ENCODE data around the gene PIP4K2A. TPM values are rescaled to one million over a fixed set of nuclear protein-coding genes. Genes with fewer than 3 reads are reported as not detected.

PIP4K2A gene
- total RNA-seq, 2 experiments from 2014 or later = 108 to 115 TPM

DNA sequence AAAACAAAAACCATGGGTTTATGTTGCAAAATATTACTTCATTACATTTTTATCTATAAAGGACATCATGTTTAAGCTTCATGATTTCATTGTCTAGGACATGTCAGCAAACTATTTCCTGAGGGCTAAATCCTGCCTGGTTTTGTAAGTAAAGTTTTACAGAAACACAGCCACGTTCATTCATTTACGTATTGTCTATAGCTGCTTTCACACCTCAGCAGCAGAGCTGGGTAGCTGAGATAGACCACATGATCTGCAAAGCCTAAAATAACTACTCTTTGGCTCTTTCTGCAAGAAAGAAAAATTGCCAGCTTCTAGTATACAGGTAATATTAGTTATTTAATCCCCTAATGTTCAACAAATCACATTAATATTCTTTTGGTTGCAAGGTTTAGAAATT, 12.7 kb upstream of the PIP4K2A start:
- no peaks in the 10 kb centered on the region for H3K27me3 Mint-ChIP-seq
- no peaks in the 10 kb centered on the region for H3K36me3 Mint-ChIP-seq (ENCODE audit: low read depth)
- TF ChIP-seq, protein P1, sequence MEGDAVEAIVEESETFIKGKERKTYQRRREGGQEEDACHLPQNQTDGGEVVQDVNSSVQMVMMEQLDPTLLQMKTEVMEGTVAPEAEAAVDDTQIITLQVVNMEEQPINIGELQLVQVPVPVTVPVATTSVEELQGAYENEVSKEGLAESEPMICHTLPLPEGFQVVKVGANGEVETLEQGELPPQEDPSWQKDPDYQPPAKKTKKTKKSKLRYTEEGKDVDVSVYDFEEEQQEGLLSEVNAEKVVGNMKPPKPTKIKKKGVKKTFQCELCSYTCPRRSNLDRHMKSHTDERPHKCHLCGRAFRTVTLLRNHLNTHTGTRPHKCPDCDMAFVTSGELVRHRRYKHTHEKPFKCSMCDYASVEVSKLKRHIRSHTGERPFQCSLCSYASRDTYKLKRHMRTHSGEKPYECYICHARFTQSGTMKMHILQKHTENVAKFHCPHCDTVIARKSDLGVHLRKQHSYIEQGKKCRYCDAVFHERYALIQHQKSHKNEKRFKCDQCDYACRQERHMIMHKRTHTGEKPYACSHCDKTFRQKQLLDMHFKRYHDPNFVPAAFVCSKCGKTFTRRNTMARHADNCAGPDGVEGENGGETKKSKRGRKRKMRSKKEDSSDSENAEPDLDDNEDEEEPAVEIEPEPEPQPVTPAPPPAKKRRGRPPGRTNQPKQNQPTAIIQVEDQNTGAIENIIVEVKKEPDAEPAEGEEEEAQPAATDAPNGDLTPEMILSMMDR (IDR thresholded peaks at IDR 0.05) = no peak
- DNase-seq (no peak), ATAC-seq (no peak)
- H3K4me1 Mint-ChIP-seq (ENCODE audit: low read depth) = peaks cover 19% of the 10 kb centered on the region
- CTCF ChIA-PET = interaction anchor here (1.8 kb wide), 1 partner anchor 262 kb away, joined by 6 read pairs; no protein-coding TSS in a partner anchor
- no peak overlapping the region for H3K27ac Mint-ChIP-seq
- H3K9me3 Mint-ChIP-seq = no peaks in the 10 kb centered on the region
- POLR2A ChIA-PET = interaction anchor here (0.6 to 1.3 kb wide), 2 partner anchors 13 to 110 kb away, joined by 3 to 4 read pairs; no protein-coding TSS in a partner anchor
- intact Hi-C loops (cut with micrococcal nuclease) = no loop called here
- no peak overlapping the region for H3K4me3 Mint-ChIP-seq

- no peaks in the 10 kb centered on the region for H3K9me3 Mint-ChIP-seq
- peak; percentile 65 for ATAC-seq
- H3K27me3 Mint-ChIP-seq = no peaks in the 10 kb centered on the region
- ChIA-PET POLR2A (no interaction called here), CTCF (interaction anchor here (1.0 kb wide), 1 partner anchor 150 kb away, joined by 3 read pairs; no protein-coding TSS in a partner anchor)
- peaks cover 25% of the 10 kb centered on the region for H3K4me1 Mint-ChIP-seq (ENCODE audit: low read depth)
- no peak overlapping the region for H3K4me3 Mint-ChIP-seq
- H3K27ac Mint-ChIP-seq = no peak overlapping the region
- DNase-seq = no peak
- TF ChIP-seq, protein P1 (IDR thresholded peaks at IDR 0.05) = no peak
- intact Hi-C loops (cut with micrococcal nuclease) = no loop called here
- H3K36me3 Mint-ChIP-seq (ENCODE audit: low read depth) = no peaks in the 10 kb centered on the region
These were observed 10.4 kb upstream of the PIP4K2A start for GRCh38 chr10:22724773-22725172.

- intact Hi-C loops (cut with micrococcal nuclease) = no loop called here
- CTCF ChIA-PET = interaction anchor here (0.6 kb wide), 1 partner anchor 9 kb away, joined by 3 read pairs; no protein-coding TSS in a partner anchor
- no peak for DNase-seq
- Mint-ChIP-seq H3K27ac (no peak overlapping the region), H3K4me1 (ENCODE audit: low read depth) (peaks cover 25% of the 10 kb centered on the region), H3K4me3 (no peak overlapping the region), H3K9me3 (no peaks in the 10 kb centered on the region), H3K36me3 (ENCODE audit: low read depth) (no peaks in the 10 kb centered on the region), H3K27me3 (no peaks in the 10 kb centered on the region)
- ATAC-seq = no peak
- POLR2A ChIA-PET = no interaction called here
- TF ChIP-seq, protein P1 (IDR thresholded peaks at IDR 0.05) = no peak
These were observed 9.4 kb upstream of the PIP4K2A start for GRCh38 chr10:22723783-22724182.

DNA sequence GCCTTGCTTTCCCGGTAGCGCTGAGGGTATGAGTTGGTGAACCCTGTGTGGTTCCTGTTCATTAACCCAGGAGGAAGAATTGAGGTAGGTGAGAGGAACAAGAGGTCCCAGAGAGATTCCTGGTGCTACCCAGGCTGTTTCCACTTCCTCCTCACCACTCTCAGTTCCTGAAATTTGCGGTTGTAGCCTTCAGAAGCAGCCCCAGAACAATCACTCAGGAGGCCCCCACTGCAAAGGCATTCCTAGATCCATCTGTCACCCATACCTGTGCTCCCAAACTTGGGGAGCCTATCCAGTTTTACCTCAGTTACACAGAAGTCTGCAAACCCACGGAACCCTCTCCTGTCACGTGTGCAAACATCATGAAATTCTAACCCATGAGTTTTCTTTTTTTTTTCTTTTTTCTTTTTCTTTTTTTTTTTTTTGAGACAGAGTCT, 9.0 kb upstream of the PIP4K2A start:
- CTCF ChIA-PET = no interaction called here
- Mint-ChIP-seq H3K4me1 (ENCODE audit: low read depth) (peaks cover 25% of the 10 kb centered on the region), H3K9me3 (no peaks in the 10 kb centered on the region), H3K36me3 (ENCODE audit: low read depth) (no peaks in the 10 kb centered on the region), H3K4me3 (no peak overlapping the region), H3K27ac (no peak overlapping the region), H3K27me3 (no peaks in the 10 kb centered on the region)
- intact Hi-C loops (cut with micrococcal nuclease) = no loop called here
- TF ChIP-seq, protein P1 (IDR thresholded peaks at IDR 0.05) = no peak
- DNase-seq = no peak
- POLR2A ChIA-PET = no interaction called here
- ATAC-seq = no peak

DNA sequence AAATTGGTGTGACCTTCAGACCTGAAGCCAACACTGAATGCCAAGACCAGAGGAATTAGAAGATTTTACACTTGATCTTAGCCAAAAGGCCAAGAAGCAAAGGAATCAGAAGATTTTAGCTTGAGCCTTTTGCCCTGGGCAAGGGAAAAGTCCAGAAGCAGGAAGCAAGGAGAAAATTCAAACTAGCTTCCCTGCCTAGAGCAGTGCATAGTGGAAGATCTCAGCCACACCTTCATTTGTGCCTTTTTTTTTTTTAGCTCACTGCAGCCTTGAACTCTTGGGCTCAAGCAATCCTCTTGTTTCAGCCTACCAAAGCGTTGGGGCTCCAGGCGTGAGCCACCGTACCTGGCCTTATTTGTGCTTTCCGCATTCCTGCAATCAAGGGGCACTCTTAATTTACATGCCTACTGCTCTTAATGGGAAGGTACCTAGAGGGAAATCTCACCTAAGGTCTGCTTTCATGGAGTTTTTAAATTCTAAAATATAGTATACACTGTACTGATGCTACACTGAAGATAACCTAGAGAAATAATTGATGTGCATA, 8.3 kb upstream of the PIP4K2A start:
- Mint-ChIP-seq H3K4me1 (ENCODE audit: low read depth) (peaks cover 25% of the 10 kb centered on the region), H3K27ac (no peak overlapping the region), H3K9me3 (no peaks in the 10 kb centered on the region), H3K4me3 (no peak overlapping the region), H3K27me3 (no peaks in the 10 kb centered on the region), H3K36me3 (ENCODE audit: low read depth) (no peaks in the 10 kb centered on the region)
- no peak for ATAC-seq
- TF ChIP-seq, protein P1 (IDR thresholded peaks at IDR 0.05) = no peak
- ChIA-PET POLR2A (no interaction called here), CTCF (no interaction called here)
- intact Hi-C loops (cut with micrococcal nuclease) = no loop called here
- no peak for DNase-seq

All from activated CD8-positive, alpha-beta T cell treated with anti-CD3 and anti-CD28 coated beads for 36 hours (primary cell).